HG02623 (cell line): Measurements from ENCODE around the gene WDFY2.

Source experiments
- ATAC-seq: cut with Tn5 transposase; IDR thresholded peaks from one replicate; pipeline ENCODE4 v1.9.1; 2021; ENCODE audit warnings: moderate library complexity; ENCODE audit not compliant: unreplicated experiment

The WDFY2 gene

DNA sequence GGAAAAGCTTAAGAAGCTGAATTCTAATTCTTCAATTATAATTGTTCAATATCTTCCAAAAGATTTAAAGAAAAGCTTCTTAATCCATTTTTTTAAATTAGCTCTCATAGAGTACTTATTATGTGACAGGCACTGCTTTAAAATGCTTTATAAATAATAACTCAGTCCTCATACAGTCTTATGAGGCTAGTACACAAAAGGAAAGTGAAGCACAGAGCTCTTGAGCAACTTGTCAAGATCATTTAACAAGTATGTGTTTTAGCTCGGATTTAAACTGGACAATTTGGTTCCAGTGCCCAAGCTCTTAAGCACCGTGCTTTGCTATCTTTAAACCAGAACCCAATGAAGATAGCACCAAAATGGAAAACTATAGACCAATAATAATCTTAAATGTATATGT, 113.6 kb downstream of the WDFY2 start:
- no peak for ATAC-seq

DNA sequence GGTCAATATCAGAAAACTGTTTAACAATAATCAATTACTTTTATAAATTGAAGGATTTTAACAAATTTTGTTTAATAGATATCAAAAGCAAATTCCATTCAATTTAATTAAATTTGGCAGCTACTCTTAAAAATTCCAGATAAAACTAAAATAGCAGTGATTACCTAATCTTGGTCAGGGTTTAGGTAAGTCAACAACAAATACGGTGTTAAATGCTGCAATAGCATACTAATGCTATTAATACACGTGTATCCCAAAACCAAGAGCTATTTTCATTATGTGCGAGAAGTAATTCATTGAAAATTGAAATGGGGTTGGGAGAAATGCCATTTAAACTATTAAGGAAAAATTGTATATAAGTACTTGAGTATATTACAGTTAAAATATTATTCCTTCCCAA, 114.1 kb downstream of the WDFY2 start:
- no peak for ATAC-seq

DNA sequence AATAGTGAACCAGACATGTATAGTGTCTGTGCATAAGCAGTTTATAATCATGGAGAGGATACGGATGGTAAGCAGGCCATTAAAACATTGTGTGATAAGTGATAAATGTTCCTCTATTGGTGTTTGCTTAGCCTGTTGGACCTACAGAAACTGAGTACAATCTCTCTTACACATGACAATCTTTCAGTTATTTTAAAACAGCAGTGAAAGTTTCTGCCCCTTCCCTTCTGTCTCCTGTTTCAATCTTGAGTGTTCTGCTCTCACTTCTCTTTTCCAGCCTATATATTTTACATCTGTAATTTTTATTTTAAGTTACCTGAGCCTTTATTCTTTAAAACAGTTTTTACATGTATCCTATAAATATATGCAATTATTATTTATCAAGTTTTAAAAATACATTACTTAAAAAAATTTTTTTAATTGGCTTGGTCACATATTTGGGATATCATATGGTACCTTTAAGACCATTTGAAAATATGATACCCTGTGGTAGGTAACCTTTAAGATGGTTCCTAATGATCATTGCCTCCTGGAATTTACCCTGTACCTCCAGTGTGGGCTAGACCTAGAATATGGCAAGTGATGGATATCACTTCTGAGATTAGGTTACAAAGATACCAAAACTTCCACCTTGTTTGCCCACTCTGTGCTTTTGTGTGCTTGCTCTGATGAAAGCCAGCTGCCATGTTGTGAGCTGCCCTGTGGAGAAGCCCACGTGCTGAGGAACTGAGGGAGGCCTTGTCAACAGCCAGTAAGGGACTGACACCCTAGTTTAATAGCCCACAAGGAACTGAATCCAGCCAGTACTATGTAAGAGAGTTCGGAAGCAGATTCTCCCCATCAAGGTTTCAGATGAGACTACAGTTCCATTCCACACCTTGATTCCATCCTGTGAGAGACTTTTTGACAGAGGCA, 120.4 kb downstream of the WDFY2 start:
- peak; percentile 88 for ATAC-seq

DNA sequence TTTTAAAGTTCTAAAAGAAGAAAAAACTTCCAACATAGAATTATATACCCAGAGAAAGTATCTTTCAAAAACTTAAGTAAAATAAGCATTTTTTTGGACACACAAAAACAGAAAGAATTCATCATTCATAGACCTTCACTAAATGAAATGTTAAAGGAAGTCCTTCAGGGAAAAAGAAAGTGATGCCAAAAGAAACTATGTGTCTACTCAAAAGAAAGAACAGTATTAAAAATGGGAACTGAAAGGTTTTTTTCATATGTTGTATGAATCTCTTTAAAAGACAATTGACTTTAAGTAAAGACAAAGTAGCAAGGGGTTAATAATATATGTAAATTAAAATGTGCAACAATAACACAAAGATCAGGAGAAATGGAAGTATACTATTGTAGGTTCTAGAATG, 123.2 kb downstream of the WDFY2 start:
- ATAC-seq: no peak

DNA sequence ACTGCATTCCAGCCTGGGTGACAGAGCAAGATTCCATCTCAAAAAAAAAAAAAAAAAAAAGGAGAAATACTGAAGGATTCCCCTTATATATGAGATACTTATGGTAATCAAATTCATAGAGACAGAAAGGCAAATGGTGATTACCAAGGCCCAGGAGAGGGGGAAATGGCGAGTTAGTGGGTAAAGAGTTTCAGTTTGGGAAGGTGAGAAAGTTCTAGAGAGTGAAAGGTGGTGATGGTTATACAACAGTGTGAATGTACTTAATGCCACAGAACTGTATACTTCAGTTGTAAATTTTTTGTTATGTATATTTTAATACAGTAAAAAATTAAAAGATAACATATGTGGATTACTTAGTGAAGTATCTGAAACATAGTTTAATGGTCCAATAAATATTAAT, 129.5 kb downstream of the WDFY2 start:
- ATAC-seq: no peak

DNA sequence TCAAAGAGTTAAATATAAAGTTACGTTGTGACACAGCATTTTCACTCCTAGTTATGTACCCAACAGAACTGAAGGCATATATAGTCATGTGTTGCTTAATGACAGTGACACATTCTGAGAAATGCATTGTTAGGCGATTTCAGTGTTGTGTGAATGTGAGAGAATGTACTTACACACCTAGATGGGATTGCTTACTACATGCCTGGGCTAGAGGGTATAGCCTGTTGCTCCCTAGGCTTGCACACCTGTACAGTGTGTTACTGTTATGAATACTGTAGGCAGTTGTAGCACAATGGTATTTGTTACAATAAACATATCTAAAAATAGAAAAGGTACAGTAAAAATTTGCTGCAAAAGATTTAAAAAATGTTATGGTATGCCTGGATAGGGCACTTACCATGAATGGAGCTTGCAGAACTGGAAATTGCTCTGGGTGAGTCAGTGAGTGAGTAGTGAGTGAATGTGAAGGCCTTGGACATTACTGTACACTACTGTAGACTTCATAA, 130.5 kb downstream of the WDFY2 start:
- ATAC-seq: peak; percentile 50

DNA sequence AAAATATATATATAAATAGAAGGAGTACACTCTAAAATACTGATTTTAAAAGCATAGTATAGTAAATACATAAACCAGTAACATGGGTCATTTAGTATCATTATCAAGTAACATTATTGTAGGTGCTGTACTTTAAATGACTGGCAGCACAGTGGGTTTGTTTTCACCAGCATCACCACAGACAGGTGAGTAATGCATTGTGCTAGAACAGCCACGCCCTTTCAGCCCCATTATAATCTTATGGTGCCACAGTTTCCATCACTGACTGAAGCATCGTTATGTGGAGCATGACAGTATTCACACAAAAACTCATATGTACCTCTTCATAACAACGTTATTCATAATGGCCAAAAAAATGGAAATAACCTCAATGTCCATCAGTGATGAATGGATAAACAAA, 131.4 kb downstream of the WDFY2 start:
- no peak for ATAC-seq

DNA sequence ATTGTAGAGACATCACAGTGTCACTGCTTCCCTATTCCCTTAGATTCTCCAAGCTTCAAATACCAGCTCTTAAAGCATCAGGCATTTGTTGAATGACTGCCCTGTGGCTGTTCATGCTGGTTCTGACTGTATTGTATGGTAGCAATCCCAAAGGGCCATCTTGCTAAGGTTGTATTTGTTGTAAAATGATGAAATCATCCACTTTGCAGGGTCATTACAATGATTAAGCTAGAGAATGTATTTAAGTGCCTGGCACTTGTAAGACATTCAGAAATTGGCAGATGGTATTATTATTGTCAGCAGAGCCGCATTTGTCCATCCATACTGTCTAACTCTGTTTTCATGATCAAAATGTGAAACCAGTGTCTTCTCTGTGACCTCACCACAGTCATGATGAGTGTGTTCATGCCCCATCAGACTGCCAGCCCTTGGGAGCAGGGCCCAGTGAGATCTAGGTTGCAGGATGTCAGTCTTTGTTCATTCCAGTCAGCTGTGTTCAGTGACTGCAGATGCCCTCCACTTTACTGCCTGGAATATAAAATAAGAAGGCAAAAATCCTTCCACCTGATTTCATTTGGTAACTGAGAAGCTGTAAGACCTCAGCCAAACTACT, 133.6 kb downstream of the WDFY2 start:
- ATAC-seq: no peak

DNA sequence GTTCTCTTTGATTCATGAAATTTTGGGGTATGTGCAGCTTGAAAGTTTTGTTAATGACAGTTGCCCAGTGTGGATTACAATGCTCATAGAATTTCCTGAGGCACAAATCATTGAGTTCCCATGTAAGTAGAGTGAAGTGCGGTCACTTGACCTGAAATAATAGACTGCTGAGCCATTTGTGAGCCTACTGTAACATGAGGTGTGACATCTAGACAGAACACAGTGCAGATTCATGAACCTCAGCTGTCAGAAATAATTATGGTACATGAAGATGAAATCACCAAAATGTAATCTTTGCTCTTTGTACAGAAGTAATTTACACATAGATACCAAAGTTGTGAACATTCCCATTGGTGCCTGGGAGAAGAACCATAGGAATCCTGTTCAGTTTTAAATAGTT, 135.1 kb downstream of the WDFY2 start:
- no peak for ATAC-seq

DNA sequence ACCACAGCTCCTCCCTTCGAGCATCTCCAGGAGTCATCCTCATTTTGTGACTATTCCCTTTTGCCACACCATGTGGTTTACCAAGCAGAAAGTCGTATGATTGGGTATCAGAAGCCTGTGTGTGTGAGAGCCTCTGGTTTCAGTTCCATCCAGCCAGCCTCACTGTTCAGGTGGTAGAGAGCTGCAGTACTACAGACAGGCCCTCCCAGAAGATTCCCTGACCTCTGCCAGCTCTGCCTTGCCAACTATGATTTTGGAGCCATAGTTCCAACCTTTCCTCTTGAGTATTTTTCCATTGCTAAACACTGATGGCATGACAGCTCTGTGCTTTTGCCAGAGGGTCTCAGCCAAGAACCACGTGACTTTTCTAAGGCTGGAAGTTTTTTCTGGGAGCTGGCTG, 137.2 kb downstream of the WDFY2 start:
- ATAC-seq: peak; percentile 90

DNA sequence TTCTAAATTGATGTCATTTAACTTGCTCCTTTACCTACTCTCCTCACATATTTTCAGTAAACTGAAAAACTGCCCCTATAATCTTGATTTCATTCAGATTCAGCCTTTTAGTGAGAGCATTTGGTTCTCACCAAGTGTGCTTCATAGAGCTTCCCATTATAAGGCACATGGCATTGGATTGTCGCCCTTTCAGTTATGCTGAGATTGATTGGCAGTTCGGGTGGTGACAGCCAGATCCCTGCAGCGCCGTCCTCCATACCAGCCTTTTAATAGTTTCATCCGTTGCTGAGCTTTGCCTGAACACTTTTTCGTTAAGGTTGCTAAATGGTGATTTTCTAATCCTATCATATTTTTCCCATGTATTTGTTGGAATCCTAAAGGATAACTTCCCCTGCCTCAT, 139.3 kb downstream of the WDFY2 start:
- no peak for ATAC-seq

DNA sequence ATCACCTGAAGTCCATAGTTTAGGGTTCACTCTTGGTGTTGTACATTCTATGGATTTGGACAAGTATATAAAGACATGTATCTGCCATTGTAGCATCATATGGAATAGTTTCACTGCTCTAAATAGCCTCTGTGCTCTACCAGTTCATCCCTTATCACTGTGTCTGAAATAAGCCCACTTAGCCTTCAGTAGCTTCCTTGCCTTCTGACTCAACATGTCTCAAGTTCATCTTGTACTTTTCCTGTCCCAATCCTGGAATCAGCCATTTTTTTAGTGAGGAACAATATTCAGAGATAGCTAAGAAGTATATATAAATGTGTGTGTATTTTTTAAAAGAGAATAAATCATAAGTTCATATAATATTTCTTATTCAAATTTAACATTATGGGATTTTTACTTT, 140.5 kb downstream of the WDFY2 start:
- ATAC-seq: no peak

DNA sequence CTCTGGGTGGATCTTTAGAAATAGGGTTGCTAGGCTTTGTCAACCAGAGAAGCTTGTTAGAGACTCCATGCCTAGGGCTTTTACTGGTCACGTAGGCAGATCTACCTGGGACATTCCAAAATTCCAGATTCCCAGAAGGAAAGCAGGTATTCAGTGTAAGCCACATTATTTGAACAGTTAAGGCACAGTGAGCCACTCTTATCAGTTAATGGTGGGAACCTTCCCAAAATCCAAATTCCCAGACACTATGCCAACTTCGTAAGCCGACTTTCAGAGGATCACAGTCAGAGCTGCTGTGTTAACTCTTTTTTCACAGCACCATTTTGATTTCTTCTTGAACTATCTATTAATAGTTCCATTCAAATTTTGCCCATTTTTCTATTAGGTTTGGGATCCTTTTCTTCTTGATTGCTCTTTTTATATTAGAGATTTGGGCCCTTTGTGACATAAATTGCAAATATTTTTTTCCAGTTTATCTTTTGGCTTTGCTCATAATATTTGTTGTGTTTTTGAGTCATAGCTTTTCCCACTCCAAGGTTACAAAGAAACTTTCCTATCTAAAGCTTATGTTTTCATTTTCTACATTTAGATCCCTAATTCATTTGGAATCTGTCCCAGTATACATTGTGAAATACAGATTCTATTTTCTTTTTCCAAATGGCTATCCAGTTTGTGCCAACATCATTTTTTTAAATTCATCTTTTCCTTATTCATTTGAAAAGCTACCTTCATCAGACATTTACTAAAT, 142.4 kb downstream of the WDFY2 start:
- ATAC-seq: no peak

DNA sequence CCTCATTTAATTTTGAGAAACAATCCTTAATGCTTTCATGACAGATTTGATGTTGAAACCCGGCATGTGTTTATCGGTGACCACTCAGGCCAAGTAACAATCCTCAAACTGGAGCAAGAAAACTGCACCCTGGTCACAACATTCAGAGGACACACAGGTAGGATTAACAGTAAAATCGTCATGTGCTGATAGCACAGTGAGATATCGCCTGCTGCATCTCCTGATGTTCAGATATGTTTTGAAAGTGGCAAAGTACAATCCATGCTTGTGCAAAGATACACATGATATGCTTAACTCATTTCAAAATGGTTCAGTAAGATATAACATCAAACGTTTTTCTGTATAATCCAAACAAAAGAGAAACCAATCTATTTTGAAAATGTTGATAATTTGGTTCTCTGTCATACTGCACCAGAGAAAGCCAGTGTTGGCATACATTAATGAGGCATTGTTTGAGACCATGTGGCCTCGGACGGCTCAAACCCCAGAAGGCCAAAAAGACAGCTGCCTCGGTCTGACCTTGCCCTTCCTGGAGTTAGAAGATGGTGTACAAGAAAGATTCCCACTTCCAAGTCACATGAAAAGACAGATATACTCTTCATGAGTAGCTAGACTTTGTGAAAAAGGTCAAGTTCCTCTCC, 143.5 kb downstream of the WDFY2 start:
- no peak for ATAC-seq

DNA sequence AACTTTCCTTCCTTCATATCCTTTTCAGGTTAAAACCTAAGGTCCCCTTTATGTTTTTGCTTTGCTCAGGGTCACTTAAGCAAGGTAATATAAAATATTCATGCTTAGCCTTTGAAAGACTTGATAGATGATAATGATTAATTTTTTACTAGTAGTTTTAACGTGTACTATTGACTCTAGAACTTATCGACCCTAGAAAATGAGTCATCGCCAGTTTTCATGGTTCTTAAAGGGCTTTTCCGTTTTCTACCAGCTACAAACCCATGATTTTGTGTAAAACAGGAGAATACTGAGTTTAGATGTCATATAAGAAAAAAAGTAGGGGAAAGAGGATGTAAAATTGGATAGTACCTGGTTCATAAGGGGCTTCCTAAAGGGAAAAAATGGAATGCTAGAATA, 144.0 kb downstream of the WDFY2 start:
- ATAC-seq: no peak

DNA sequence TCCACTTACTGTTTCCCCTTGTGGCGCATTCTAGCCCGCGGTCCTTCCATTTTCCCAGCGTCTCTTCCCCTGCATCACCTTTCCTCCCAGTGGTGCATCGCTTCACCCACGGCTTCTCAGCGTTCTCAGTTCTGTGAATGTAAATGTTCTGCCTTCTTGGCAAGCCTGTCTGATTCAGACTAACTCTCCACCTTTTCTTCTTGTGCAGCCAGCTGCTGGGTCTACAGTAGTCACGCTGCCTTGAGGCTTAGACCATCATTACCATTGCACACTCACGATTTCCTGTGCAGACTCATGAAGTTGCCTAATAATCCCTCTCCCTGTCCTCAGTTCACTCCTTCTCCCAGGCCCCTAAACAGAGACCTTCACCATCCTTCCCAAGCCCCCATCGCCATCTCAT, 144.7 kb downstream of the WDFY2 start:
- no peak for ATAC-seq

DNA sequence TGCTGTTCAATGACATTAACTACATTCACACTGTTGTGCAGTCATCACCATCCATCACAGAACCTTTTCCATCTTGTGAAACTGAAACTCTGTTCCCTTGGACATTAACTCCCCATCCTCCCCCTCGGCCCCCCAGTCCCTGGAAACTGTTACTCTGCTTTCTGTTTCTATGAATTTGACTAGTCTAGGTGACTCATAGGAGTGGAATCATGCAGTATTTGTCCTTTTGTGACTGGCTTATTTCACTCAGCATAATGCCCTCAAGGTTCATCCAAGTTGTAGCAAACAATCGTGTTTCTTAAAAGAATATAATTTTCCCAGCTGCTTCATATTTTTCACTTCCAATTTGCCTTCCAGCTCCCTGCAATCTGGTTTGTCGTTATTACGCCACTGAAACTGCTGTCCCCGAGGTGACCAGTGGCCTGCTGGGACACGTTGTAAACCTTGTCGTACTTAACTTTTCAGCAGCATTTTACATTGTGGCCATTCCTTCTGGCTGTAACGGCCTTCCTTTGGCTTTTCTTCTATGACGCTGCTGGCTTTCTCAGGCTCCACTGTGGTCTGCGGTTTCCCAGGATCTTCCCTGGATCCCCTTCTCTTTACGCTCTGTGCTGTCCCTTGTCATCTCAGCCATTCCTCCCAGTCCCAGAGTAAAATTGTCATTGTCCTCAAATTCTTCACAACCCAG, 145.7 kb downstream of the WDFY2 start:
- no peak for ATAC-seq

DNA sequence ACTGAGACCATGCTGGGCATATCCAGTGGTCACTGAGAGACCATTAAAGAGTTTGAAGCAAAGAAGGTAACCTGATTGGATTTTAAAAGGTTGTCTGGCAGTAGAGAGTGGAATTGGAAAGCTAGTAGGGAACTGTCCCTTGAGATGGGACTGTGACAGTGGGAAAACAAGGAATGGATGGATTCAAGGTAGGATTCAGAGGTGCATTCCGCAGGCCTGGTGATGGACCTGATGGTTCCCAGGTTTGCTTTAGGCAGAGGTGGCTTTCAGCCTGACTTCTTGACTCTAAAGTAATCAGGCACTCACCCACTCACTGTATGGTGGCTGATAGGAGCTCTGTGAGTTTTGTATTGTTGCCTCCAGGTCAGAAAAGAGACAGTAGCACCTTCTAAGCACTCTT, 146.7 kb downstream of the WDFY2 start:
- no peak for ATAC-seq

DNA sequence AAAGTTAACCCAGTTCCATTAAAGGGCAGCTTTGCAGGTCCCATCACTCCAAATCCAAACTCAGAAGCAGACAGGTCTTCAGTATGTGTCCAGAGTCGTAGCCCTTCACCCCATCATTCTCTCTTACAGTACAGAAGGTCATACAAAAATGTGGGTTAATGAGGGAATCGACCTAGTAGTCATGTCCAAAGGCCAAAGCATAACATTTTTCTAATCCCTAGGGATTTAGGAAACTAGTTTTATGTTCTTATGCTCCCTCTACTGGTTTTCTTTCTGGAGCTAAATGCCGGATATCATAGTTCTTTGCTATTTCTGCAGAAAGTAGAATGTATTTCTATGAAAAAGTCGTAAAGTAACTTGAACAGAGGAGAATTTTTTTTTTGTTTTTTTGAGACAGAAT, 147.5 kb downstream of the WDFY2 start:
- ATAC-seq: no peak
